Putamen (tissue), 1 donor: ENCODE data around the gene MOGAT1.
"Not testable (repeated sequence)": the region's sequence is repeated elsewhere in the genome, so short reads cannot be mapped to it uniquely, and the experiment has no call there.

ENCODE experiments used
- DNase-seq: peaks from one replicate; pipeline ENCODE4 v3.0.0-alpha.2; 2016; ENCODE audit warnings: low spot score

MOGAT1 gene

GRCh38 chr2:222710736-222711135 is 39.3 kb downstream of the MOGAT1 start:
- DNase-seq, result no peak

GRCh38 chr2:222711315-222711940 is 40.0 kb downstream of the MOGAT1 start:
- no peak for DNase-seq

- no peak for DNase-seq
These were observed 41.5 kb downstream of the MOGAT1 start for GRCh38 chr2:222713002-222713401.

GRCh38 chr2:222714361-222715241 is 43.1 kb downstream of the MOGAT1 start:
- no peak for DNase-seq

GRCh38 chr2:222715742-222716141 is 44.3 kb downstream of the MOGAT1 start:
- DNase-seq, result no peak

- not testable (repeated sequence) for DNase-seq
These were observed 48.3 kb downstream of the MOGAT1 start for GRCh38 chr2:222719787-222720186.

- DNase-seq, result not testable (repeated sequence)
These were observed 50.1 kb downstream of the MOGAT1 start for GRCh38 chr2:222721597-222721996.

- no peak for DNase-seq
These were observed 51.0 kb downstream of the MOGAT1 start for GRCh38 chr2:222722327-222722946.

GRCh38 chr2:222724208-222724607 is 52.8 kb downstream of the MOGAT1 start:
- DNase-seq, result no peak

- DNase-seq, result no peak
These were observed 57.2 kb downstream of the MOGAT1 start for GRCh38 chr2:222728621-222729020.

- no peak for DNase-seq
These were observed 59.0 kb downstream of the MOGAT1 start for GRCh38 chr2:222730366-222730999.

- no peak for DNase-seq
These were observed 59.8 kb downstream of the MOGAT1 start for GRCh38 chr2:222731201-222731621.

GRCh38 chr2:222732489-222733178 is 61.2 kb downstream of the MOGAT1 start:
- no peak for DNase-seq

- no peak for DNase-seq
These were observed 62.0 kb downstream of the MOGAT1 start for GRCh38 chr2:222733470-222733845.

GRCh38 chr2:222733846-222734702 is 62.6 kb downstream of the MOGAT1 start:
- peak; percentile 19 for DNase-seq

- DNase-seq, result no peak
These were observed 63.2 kb downstream of the MOGAT1 start for GRCh38 chr2:222734703-222735014.

GRCh38 chr2:222736301-222736700 is 64.8 kb downstream of the MOGAT1 start:
- DNase-seq, result no peak

GRCh38 chr2:222736924-222737323 is 65.5 kb downstream of the MOGAT1 start:
- no peak for DNase-seq

GRCh38 chr2:222738312-222738711 is 66.9 kb downstream of the MOGAT1 start:
- no peak for DNase-seq

GRCh38 chr2:222738809-222739208 is 67.4 kb downstream of the MOGAT1 start:
- no peak for DNase-seq

GRCh38 chr2:222739939-222740338 is 68.5 kb downstream of the MOGAT1 start:
- no peak for DNase-seq
